Gastroesophageal sphincter (tissue), 3 donors: ENCODE results near the gene EFR3B.

Experiments
- CTCF ChIP-seq, 4 experiments: fragments of 200-600 bp in 2 of 4; fragments of 450-650 bp in 2 of 4; sonication (generic) in 1 of 4; IDR thresholded peaks; one replicate each; pipeline ENCODE4 v1.5.1; 2017 to 2019; ENCODE audit warnings: antibody characterized with exemption in 4 of 4, mild to moderate bottlenecking in 2 of 4, moderate library complexity in 2 of 4
- POLR2A ChIP-seq, 2 donors: fragments of 450-650 bp; IDR thresholded peaks; one replicate each; pipeline ENCODE4 v1.6.1; 2017; ENCODE audit warnings: antibody characterized with exemption in 2 of 2, mild to moderate bottlenecking in 2 of 2, moderate library complexity in 1 of 2

- no peak for TF ChIP-seq POLR2A (IDR thresholded peaks at IDR 0.05)
- no peak for TF ChIP-seq CTCF (IDR thresholded peaks at IDR 0.05)
Observed at GRCh38 chr2:25112113-25112512, 70.2 kb downstream of the EFR3B start.
